ENCODE measurements around the gene IL34.

- TF ChIP-seq EZH2 (IDR thresholded peaks at IDR 0.05; ENCODE audit: insufficient read depth, poor library complexity, severe bottlenecking) (no peak), EZH2phosphoT487 (IDR thresholded peaks at IDR 0.05; ENCODE audit: insufficient read depth, low read depth) (no peak)
These were observed 13.8 kb downstream of the IL34 start for GRCh38 chr16:70659953-70660671.
